Suprapubic skin (tissue), 4 donors: Measurements from ENCODE around the gene KIRREL3.

Experiments
- CTCF ChIP-seq, 2 donors: fragments of 200-600 bp in 1 of 2; fragments of 450-650 bp in 1 of 2; sonication (generic) in 1 of 2; IDR thresholded peaks; one replicate each; pipeline ENCODE4 v1.5.1; 2016 to 2019; ENCODE audit warnings: antibody characterized with exemption in 2 of 2, mild to moderate bottlenecking in 1 of 2, moderate library complexity in 1 of 2
- EP300 ChIP-seq: sonication (generic); formaldehyde crosslinking; IDR thresholded peaks from one replicate; pipeline ENCODE4 v1.6.1; 2017; ENCODE audit warnings: antibody characterized with exemption
- POLR2A ChIP-seq, 2 donors: fragments of 450-650 bp; IDR thresholded peaks; one replicate each; pipeline ENCODE4 v1.6.1; 2017; ENCODE audit warnings: antibody characterized with exemption in 2 of 2, mild to moderate bottlenecking in 2 of 2, moderate library complexity in 2 of 2
- POLR2AphosphoS5 ChIP-seq, 3 donors: sonication (generic); formaldehyde crosslinking; IDR thresholded peaks; one replicate each; pipeline ENCODE4 v1.6.1; 2017; ENCODE audit warnings: antibody characterized with exemption in 3 of 3

- TF ChIP-seq POLR2A (IDR thresholded peaks at IDR 0.05) (no peak), EP300 (no peak), CTCF (IDR thresholded peaks at IDR 0.05) (no peak), POLR2AphosphoS5 (IDR thresholded peaks at IDR 0.05) (no peak)
Observed at GRCh38 chr11:126904520-126904919, 96.0 kb downstream of the KIRREL3 start.
